ENCODE measurements around the gene PRM2. TPM values are rescaled to one million over a fixed set of nuclear protein-coding genes. Genes with fewer than 3 reads are reported as not detected.

PRM2 gene
- total and polyA plus RNA-seq, 7 donors = not detected

- TF ChIP-seq CTCF (IDR thresholded peaks at IDR 0.05) = no peak
- ATAC-seq (no peak), DNase-seq (no peak)
- Histone ChIP-seq H3K9me3 (no peaks in the 10 kb centered on the region), H3K27ac (no peak overlapping the region), H3K4me3 (no peak overlapping the region), H3K36me3 (ENCODE audit: insufficient read depth in 1 of 2, low read depth in 1 of 2) (no peaks in the 10 kb centered on the region), H3K4me1 (peaks cover 8% of the 10 kb centered on the region), H3K27me3 (ENCODE audit: insufficient read depth in 3 of 3, low read length in 2 of 3) (no peaks in the 10 kb centered on the region)
- intact Hi-C loops (cut with DNase I) = no loop called here
- 70 to 77% (median 76%) methylated on average over 5 of the region's 5 CpGs for WGBS, 3 donors
Observed at GRCh38 chr16:11245222-11245737, 31.0 kb downstream of the PRM2 start.

GRCh38 chr16:11242658-11243057 is 33.6 kb downstream of the PRM2 start:
- no peak overlapping the region for H3K4me3 ChIP-seq
- H3K9me3 ChIP-seq = no peaks in the 10 kb centered on the region
- H3K27me3 ChIP-seq (ENCODE audit: insufficient read depth in 3 of 3, low read length in 2 of 3) = no peaks in the 10 kb centered on the region
- no peak for DNase-seq
- peaks cover 13% of the 10 kb centered on the region for H3K4me1 ChIP-seq
- no peak for ATAC-seq
- no peak overlapping the region for H3K27ac ChIP-seq
- no peaks in the 10 kb centered on the region for H3K36me3 ChIP-seq (ENCODE audit: insufficient read depth in 1 of 2, low read depth in 1 of 2)
- intact Hi-C loops (cut with DNase I) = no loop called here
- 67 to 72% (median 72%) methylated on average over 12 of the region's 12 CpGs for WGBS, 3 donors
- no peak for TF ChIP-seq CTCF (IDR thresholded peaks at IDR 0.05)

GRCh38 chr16:11241480-11242204 is 34.6 kb downstream of the PRM2 start:
- H3K4me1 ChIP-seq = peaks cover 13% of the 10 kb centered on the region
- H3K27ac ChIP-seq = no peak overlapping the region

GRCh38 chr16:11240636-11241473 is 35.4 kb downstream of the PRM2 start:
- H3K27me3 ChIP-seq (ENCODE audit: insufficient read depth in 3 of 3, low read length in 2 of 3) = no peaks in the 10 kb centered on the region
- H3K27ac ChIP-seq = peak overlapping the region; percentile 65
- no peaks in the 10 kb centered on the region for H3K36me3 ChIP-seq (ENCODE audit: insufficient read depth in 1 of 2, low read depth in 1 of 2)
- intact Hi-C loops (cut with DNase I) = no loop called here
- DNase-seq (peak in 1 of 2 donors; percentile 56), ATAC-seq (peak; percentile 75 to 91 (median 90))
- H3K9me3 ChIP-seq = no peaks in the 10 kb centered on the region
- no peak for TF ChIP-seq CTCF (IDR thresholded peaks at IDR 0.05)
- H3K4me1 ChIP-seq = peaks cover 13% of the 10 kb centered on the region
- peak overlapping the region; percentile 36 for H3K4me3 ChIP-seq
- 30 to 37% (median 31%) methylated on average over 10 of the region's 10 CpGs for WGBS, 3 donors

More at GRCh38 chr16:11241480-11242204, 34.6 kb downstream of the PRM2 start:
- no peak for TF ChIP-seq CTCF (IDR thresholded peaks at IDR 0.05)
- WGBS, 3 donors = 94% methylated on average over 5 of the region's 5 CpGs
- Histone ChIP-seq H3K27me3 (ENCODE audit: insufficient read depth in 3 of 3, low read length in 2 of 3) (no peaks in the 10 kb centered on the region), H3K36me3 (ENCODE audit: insufficient read depth in 1 of 2, low read depth in 1 of 2) (no peaks in the 10 kb centered on the region), H3K4me3 (no peak overlapping the region), H3K9me3 (no peaks in the 10 kb centered on the region)
- intact Hi-C loops (cut with DNase I) = no loop called here
- no peak for DNase-seq
- no peak for ATAC-seq

Data from psoas muscle (tissue), 8 donors.